Neutrophil (primary cell): Measurements from ENCODE around the gene NNT.
A peak's percentile ranks its signal among the peaks of the same experiment; 100 is the strongest.
"Not testable (repeated sequence)": the region's sequence is repeated elsewhere in the genome, so short reads cannot be mapped to it uniquely, and the experiment has no call there.

ENCODE experiments used
- H3K27ac ChIP-seq: fragments of 200-600 bp; sonication (generic); 2 replicates; pipeline ENCODE4 v1.5.1; 2016; ENCODE audit warnings: mild to moderate bottlenecking, moderate library complexity
- H3K27me3 ChIP-seq: fragments of 200-600 bp; sonication (generic); 2 replicates; pipeline ENCODE4 v1.6.0; 2016; ENCODE audit warnings: mild to moderate bottlenecking
- H3K36me3 ChIP-seq: fragments of 200-600 bp; sonication (generic); 2 replicates; pipeline ENCODE4 v1.5.1; 2017
- H3K4me1 ChIP-seq, 2 experiments: fragments of 200-600 bp in 1 of 2; sonication (generic) in 1 of 2; 1 replicate in 1 of 2; 2 replicates in 1 of 2; pipeline versions ENCODE4 v1.5.1 to v1.6.1; 2013 to 2016; ENCODE audit warnings: low read depth in 1 of 2, low read length in 1 of 2, mild to moderate bottlenecking in 1 of 2, moderate library complexity in 1 of 2; ENCODE audit not compliant: control insufficient read depth in 1 of 2, insufficient read depth in 1 of 2
- H3K4me3 ChIP-seq, 2 experiments: fragments of 200-600 bp in 1 of 2; sonication (generic) in 1 of 2; 1 replicate in 1 of 2; 2 replicates in 1 of 2; pipeline ENCODE4 v1.5.1; 2013 to 2016; ENCODE audit warnings: low read depth in 1 of 2, low read length in 1 of 2, mild to moderate bottlenecking in 1 of 2, moderate library complexity in 1 of 2
- H3K9me3 ChIP-seq: fragments of 200-600 bp; sonication (generic); 2 replicates; pipeline ENCODE4 v1.5.1; 2016
- CTCF ChIP-seq: fragments of 200-600 bp; sonication (generic); IDR thresholded peaks from 2 replicates; pipeline ENCODE4 v1.5.1; 2016; ENCODE audit warnings: antibody characterized with exemption

NNT gene

GRCh38 chr5:43658509-43658908 is 55.5 kb downstream of the NNT start:
- TF ChIP-seq CTCF: no peak
- Histone ChIP-seq H3K27me3 (no peaks in the 10 kb centered on the region), H3K27ac (no peak overlapping the region), H3K9me3 (no peaks in the 10 kb centered on the region), H3K4me1 (no peaks in the 10 kb centered on the region), H3K36me3 (peaks cover 53% of the 10 kb centered on the region), H3K4me3 (no peak overlapping the region)

- no peaks in the 10 kb centered on the region for H3K27me3 ChIP-seq
Observed at GRCh38 chr5:43659075-43659474, 56.1 kb downstream of the NNT start.

GRCh38 chr5:43661102-43661501 is 58.1 kb downstream of the NNT start:
- no peak overlapping the region for H3K27ac ChIP-seq
- no peaks in the 10 kb centered on the region for H3K27me3 ChIP-seq
- no peaks in the 10 kb centered on the region for H3K4me1 ChIP-seq
- H3K36me3 ChIP-seq: peaks cover 51% of the 10 kb centered on the region
- TF ChIP-seq CTCF: peak; percentile 13
- H3K4me3 ChIP-seq: no peak overlapping the region
- H3K9me3 ChIP-seq: no peaks in the 10 kb centered on the region

More at GRCh38 chr5:43659075-43659474, 56.1 kb downstream of the NNT start:
- Histone ChIP-seq H3K9me3 (no peaks in the 10 kb centered on the region), H3K4me1 (no peaks in the 10 kb centered on the region), H3K36me3 (peaks cover 53% of the 10 kb centered on the region), H3K4me3 (no peak overlapping the region), H3K27ac (no peak overlapping the region)
- no peak for TF ChIP-seq CTCF

- no peaks in the 10 kb centered on the region for H3K4me1 ChIP-seq
- H3K27me3 ChIP-seq: no peaks in the 10 kb centered on the region
- H3K9me3 ChIP-seq: no peaks in the 10 kb centered on the region
- no peak for TF ChIP-seq CTCF
- H3K36me3 ChIP-seq: peaks cover 34% of the 10 kb centered on the region
- H3K27ac ChIP-seq: no peak overlapping the region
- no peak overlapping the region for H3K4me3 ChIP-seq
Observed at GRCh38 chr5:43663916-43664315, 60.9 kb downstream of the NNT start.

GRCh38 chr5:43664501-43665040 is 61.6 kb downstream of the NNT start:
- TF ChIP-seq CTCF: no peak
- Histone ChIP-seq H3K36me3 (peaks cover 27% of the 10 kb centered on the region), H3K27ac (no peak overlapping the region), H3K9me3 (no peaks in the 10 kb centered on the region), H3K27me3 (no peaks in the 10 kb centered on the region), H3K4me1 (no peaks in the 10 kb centered on the region), H3K4me3 (no peak overlapping the region)

GRCh38 chr5:43665749-43666148 is 62.8 kb downstream of the NNT start:
- H3K4me1 ChIP-seq, H3K27ac ChIP-seq, H3K4me3 ChIP-seq, H3K27me3 ChIP-seq, H3K9me3 ChIP-seq: not testable (repeated sequence)
- H3K36me3 ChIP-seq: peaks cover 15% of the 10 kb centered on the region

GRCh38 chr5:43666728-43667127 is 63.7 kb downstream of the NNT start:
- not testable (repeated sequence) for H3K9me3 ChIP-seq, H3K27me3 ChIP-seq, H3K4me1 ChIP-seq, H3K27ac ChIP-seq, H3K4me3 ChIP-seq
- peaks cover 15% of the 10 kb centered on the region for H3K36me3 ChIP-seq

- H3K36me3 ChIP-seq: peaks cover 15% of the 10 kb centered on the region
- H3K4me1 ChIP-seq: not testable (repeated sequence)
Observed at GRCh38 chr5:43667379-43667778, 64.4 kb downstream of the NNT start.

More at GRCh38 chr5:43667379-43667778, 64.4 kb downstream of the NNT start:
- H3K27me3 ChIP-seq, H3K27ac ChIP-seq, H3K9me3 ChIP-seq, H3K4me3 ChIP-seq: not testable (repeated sequence)
